KOPT-K1 (cell line): Measurements from ENCODE around the gene HOXB3.

Source experiments
- H3K27ac ChIP-seq: fragments of 200-600 bp; sonication (generic); 2 replicates; pipeline ENCODE4 v1.5.1; 2016; ENCODE audit warnings: antibody characterized with exemption, mild to moderate bottlenecking, low read depth, low read length; ENCODE audit not compliant: poor library complexity, severe bottlenecking
- H3K36me3 ChIP-seq: fragments of 200-600 bp; sonication (generic); 2 replicates; pipeline ENCODE4 v1.5.1; 2017; ENCODE audit warnings: antibody characterized with exemption, mild to moderate bottlenecking, low read length, moderate library complexity; ENCODE audit not compliant: insufficient read depth
- H3K9me3 ChIP-seq: fragments of 200-600 bp; sonication (generic); 2 replicates; pipeline ENCODE4 v1.5.1; 2017; ENCODE audit warnings: antibody characterized with exemption, low read length, mild to moderate bottlenecking; ENCODE audit not compliant: insufficient read depth, poor library complexity, severe bottlenecking

Gene HOXB3

GRCh38 chr17:48589831-48590606, at the start of gene HOXB3:
Gene HOXB3 (minus strand): TSS chr17:48590241. CDS start chr17:48552474, 37,767 bp downstream.
- no peaks in the 10 kb centered on the region for H3K9me3 ChIP-seq
- no peaks in the 10 kb centered on the region for H3K36me3 ChIP-seq
- no peak within 1 kb of the TSS for H3K27ac ChIP-seq

GRCh38 chr17:48639136-48639535, 49.1 kb upstream of the HOXB3 start:
- Histone ChIP-seq H3K36me3 (no peaks in the 10 kb centered on the region), H3K27ac (no peak overlapping the region), H3K9me3 (no peaks in the 10 kb centered on the region)

DNA sequence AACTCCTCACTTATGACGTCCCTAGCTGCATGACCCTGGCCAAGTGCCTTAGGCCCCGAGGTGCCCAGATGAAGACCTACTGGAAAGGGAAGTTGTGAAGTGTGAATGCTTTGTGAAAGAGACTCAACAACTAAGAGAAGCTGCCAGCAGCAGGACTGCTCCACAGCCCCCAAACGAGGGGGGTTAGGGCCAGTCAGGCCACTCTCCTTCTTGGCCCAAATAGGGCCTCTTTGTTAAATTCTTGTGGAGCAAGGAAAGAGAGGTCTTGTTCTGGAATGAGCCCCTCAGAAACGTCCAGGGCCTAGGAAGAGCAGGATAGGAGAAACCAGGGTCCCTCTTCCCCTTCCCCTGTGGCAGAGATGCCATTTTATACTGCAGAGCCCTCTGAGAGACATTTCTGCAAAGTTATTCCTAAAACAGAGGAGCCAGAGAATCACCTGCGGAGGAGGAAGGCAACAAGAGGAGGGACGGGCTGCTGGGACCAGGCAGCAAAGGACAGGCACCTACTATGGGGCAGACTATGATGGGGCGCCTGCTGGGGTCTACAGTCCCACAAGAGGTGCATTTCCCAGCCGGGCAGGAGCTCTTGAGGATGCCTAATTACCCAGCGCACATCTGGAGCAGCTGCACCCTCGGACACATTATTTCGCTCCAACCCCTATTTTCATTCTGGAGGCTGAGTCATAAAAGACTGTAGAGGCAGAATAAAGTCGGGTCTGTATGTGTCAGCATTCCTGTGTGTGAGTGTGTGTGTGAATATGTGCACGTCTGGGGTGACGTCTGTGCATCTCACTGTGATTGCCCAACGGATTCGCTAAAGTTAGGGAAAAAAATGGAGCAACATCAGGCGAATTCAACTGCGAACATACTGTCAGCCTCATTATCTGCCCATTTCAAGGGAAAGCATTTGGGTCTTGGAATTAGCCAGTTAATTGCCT, 47.6 kb upstream of the HOXB3 start:
- H3K27ac ChIP-seq: no peak overlapping the region
- H3K9me3 ChIP-seq: no peaks in the 10 kb centered on the region
- no peaks in the 10 kb centered on the region for H3K36me3 ChIP-seq

DNA sequence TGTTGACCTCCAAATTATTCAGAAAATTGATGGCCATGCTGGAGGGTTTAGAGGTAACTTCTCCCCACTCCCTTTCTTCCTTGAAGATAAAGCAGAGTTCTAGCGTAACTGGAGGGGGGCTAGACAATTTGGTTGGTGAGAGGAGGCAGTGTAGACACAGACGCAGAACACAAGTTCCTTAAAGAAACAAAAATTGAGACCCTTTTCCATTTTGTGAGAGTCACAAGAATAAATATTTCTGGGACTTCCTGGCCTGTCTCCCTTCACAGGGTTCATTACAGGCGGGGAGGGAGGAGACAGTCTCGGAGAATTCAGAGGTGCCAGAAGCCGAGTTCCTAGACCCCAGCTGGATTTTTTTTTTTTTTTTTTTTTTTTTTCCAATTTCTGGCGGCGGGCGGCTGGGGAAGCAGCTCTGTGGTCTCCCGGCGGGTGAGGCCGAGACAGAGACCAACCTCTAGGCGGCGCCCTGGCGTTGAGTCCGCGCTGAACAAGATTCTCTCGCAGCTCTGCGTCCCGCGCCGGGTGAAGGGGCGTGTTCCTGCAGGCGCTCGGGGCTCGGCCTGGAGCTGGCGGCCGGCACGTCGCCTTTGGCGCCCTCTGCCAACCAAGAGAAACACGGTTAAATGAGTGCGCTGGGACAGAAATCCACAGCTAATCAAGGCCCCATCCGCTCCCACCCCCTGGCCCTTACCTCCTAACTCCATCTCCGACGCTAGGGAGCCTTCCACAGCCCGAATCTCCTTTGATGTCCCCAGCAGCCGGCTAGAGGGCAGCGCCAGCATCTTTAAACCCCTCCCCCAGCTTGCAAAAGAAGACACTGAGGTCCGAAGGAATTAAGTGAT, 46.4 kb upstream of the HOXB3 start:
- Histone ChIP-seq H3K9me3 (no peaks in the 10 kb centered on the region), H3K36me3 (no peaks in the 10 kb centered on the region), H3K27ac (no peak overlapping the region)

- H3K36me3 ChIP-seq: no peaks in the 10 kb centered on the region
- no peaks in the 10 kb centered on the region for H3K9me3 ChIP-seq
- H3K27ac ChIP-seq: no peak overlapping the region
Measured at GRCh38 chr17:48634493-48635208, 44.6 kb upstream of the HOXB3 start.

- Histone ChIP-seq H3K36me3 (no peaks in the 10 kb centered on the region), H3K27ac (no peak overlapping the region), H3K9me3 (no peaks in the 10 kb centered on the region)
Measured at GRCh38 chr17:48633266-48633677, 43.2 kb upstream of the HOXB3 start.

DNA sequence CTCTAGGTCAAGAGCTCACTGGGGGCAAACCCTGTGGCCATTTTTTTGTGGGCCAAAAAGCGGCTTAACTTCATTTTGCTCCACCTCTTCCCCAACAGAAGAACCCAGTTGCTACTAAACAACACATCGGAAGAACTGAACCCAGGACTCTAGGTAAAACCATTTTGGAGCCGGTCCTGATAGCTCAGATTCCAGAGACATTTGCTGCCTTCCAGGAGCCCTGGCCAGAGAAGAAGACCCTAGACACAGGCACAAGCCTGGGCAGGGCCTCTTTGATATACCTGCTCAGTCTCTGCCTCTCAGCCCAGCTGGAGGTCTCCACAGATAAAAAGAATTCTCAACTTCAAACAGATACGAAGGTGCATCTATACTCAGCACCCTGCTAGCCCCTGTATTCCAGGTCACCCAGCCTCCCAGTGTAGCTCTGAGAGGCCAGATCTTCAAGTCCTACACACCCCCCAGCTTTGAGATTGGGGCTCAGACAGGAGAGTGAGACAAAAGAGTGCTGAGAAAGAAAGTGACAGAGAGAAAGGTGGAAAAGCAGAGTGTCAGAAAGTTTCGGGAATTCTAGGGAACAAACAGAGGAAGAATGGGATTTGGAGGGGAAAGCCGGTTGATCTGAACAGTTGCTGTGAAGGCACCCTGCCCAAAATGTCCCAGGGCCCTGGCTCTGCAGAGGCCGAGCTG, 42.7 kb upstream of the HOXB3 start:
- H3K9me3 ChIP-seq: no peaks in the 10 kb centered on the region
- no peaks in the 10 kb centered on the region for H3K36me3 ChIP-seq
- no peak overlapping the region for H3K27ac ChIP-seq

GRCh38 chr17:48631693-48632578, 41.9 kb upstream of the HOXB3 start:
- no peak overlapping the region for H3K27ac ChIP-seq
- no peaks in the 10 kb centered on the region for H3K36me3 ChIP-seq
- H3K9me3 ChIP-seq: no peaks in the 10 kb centered on the region

DNA sequence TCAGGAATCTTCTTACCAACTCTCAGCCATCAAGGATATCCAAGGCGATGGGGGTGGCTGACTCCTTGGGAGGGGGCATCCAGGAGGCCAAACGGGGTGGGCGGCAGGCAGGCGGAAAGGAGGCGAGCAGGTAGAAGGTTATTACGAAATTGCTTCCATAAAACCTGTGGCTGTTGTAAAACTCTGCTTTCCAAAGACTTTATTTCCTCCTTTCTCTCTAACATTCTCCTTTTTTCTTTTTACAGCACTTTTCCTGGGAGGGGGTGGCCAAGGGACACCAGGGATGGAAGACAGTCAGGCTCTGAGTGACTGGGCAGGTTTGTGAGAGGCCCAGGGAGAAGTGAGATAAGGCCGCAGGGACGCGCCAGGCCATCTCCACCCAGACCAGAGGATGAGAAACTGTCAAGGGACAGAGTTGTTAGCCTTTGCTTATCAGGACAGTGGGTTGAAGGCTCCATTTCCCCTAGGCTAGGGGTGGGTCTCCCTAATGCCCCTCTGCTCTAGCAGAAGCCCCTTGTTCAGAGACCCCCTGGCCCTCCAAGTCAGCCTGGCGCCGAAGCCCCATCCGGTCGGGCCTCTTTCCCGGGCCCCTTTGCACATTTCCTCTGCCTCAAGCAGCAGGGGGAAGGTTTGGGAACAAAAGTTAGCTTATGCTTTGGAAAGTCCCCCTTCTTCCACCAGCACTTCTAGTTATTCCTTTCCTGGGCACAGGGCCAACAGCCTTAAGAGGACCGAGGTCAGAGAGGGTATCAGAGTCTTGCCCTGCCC, 41.1 kb upstream of the HOXB3 start:
- Histone ChIP-seq H3K27ac (no peak overlapping the region), H3K9me3 (no peaks in the 10 kb centered on the region), H3K36me3 (no peaks in the 10 kb centered on the region)

DNA sequence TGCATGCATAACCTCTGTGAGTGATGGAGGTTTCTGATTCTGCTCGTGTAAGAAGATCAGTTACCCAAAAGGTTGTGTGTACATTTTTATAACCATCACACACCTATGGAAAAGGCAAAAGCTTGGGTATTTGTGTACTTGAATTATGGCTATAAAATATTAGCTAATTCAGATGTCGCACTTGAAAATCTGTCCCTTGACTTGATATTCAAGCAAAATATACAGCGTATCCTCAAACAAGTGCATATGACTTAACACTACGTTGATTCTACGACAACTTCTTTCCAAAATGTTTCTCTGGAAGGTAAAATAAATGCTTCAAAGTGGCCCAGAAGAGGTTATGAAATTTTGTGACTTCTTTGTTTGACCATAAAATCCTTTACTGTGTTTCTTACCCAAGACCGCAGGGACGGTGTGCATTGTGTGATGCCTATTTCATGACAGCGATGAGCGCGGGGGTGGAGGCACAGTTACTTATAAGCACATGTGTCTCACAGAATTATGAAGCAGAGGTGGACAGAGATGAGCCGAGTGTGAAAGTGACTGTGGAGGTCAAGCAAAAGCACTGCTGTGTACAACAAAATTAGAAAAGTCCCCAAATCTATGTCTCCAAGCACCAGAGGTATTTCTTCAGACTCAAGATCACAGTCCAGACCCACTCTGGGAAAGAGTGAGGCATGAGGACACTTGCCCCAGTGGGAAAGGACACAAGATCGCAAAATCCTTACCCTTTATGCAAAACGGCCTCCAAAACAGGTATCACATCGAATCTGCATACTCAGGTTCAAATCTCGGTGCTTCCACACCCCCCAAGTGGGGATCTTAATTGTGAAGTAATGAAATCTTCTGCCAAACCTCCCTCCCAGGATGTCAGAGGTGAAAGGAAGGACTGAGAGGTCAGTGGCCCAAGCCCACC, 40.2 kb upstream of the HOXB3 start:
- H3K36me3 ChIP-seq: no peaks in the 10 kb centered on the region
- no peak overlapping the region for H3K27ac ChIP-seq
- no peaks in the 10 kb centered on the region for H3K9me3 ChIP-seq

DNA sequence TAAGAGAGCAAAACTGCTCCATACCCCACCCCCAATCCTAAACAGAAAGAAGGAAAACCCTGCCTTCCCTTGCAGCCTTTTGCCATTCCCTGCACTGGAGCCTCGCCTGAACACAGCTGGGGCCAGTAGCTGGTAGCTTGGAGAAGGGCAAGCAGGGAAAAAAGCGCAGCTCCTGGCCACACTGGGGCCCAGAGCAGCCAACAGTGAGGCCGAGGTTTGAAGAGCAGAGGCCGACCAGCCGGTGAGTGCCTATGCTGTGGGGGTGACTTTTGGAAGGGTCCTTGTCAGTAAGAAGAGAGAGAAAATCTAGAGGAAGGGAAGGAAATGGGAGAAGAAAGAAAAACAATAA, 39.3 kb upstream of the HOXB3 start:
- no peaks in the 10 kb centered on the region for H3K36me3 ChIP-seq
- no peak overlapping the region for H3K27ac ChIP-seq
- no peaks in the 10 kb centered on the region for H3K9me3 ChIP-seq
